Fibroblast of lung (primary cell): ENCODE results near the gene SLC25A34. TPM values are rescaled to one million over a fixed set of nuclear protein-coding genes. Genes with fewer than 3 reads are reported as not detected.

Experiments used
- DNase-seq, 2 donors: peaks; one replicate each; pipeline versions ENCODE4 v3.0.0 to v3.0.0-alpha.2; 2010; ENCODE audit warnings: low read depth in 2 of 2
- H2AFZ ChIP-seq: 2 replicates; pipeline ENCODE4 v1.5.1; 2012; ENCODE audit warnings: low read length, control low read depth, inconsistent platforms
- H3K27ac ChIP-seq: 2 replicates; pipeline ENCODE4 v1.5.1; 2011; ENCODE audit warnings: low read length, control low read depth; ENCODE audit not compliant: insufficient read depth
- H3K27me3 ChIP-seq: 2 replicates; pipeline ENCODE4 v1.5.1; 2011; ENCODE audit warnings: mild to moderate bottlenecking, low read length; ENCODE audit not compliant: control insufficient read depth, insufficient read depth
- H3K36me3 ChIP-seq: 2 replicates; pipeline ENCODE4 v1.5.1; 2011; ENCODE audit warnings: low read length; ENCODE audit not compliant: control insufficient read depth, insufficient read depth
- H3K4me1 ChIP-seq: 2 replicates; pipeline ENCODE4 v1.5.1; 2011; ENCODE audit warnings: low read length; ENCODE audit not compliant: control insufficient read depth, insufficient read depth; ENCODE audit errors: extremely low read depth
- H3K4me2 ChIP-seq: 2 replicates; pipeline ENCODE4 v1.5.1; 2011; ENCODE audit warnings: low read length, control low read depth; ENCODE audit not compliant: insufficient read depth; ENCODE audit errors: extremely low read depth
- H3K4me3 ChIP-seq, 4 experiments: fragments of 200-600 bp in 1 of 4; sonication (generic) in 1 of 4; replicated peaks in 1 of 4; 2 replicates each; pipeline ENCODE4 v1.5.1; 2011 to 2016; ENCODE audit warnings: low read length in 4 of 4, low read depth in 3 of 4, mild to moderate bottlenecking in 3 of 4, control low read depth in 2 of 4, inconsistent platforms in 1 of 4, mixed read lengths in 1 of 4; ENCODE audit not compliant: insufficient read depth in 1 of 4; ENCODE audit errors: control extremely low read depth in 1 of 4
- H3K79me2 ChIP-seq: 2 replicates; pipeline ENCODE4 v1.5.1; 2012; ENCODE audit warnings: mild to moderate bottlenecking, low read length, inconsistent platforms; ENCODE audit not compliant: control insufficient read depth, insufficient read depth
- H3K9ac ChIP-seq: 2 replicates; pipeline ENCODE4 v1.5.1; 2011; ENCODE audit warnings: mild to moderate bottlenecking, low read length, control low read depth; ENCODE audit not compliant: insufficient read depth
- H3K9me3 ChIP-seq: 2 replicates; pipeline ENCODE4 v1.5.1; 2012; ENCODE audit warnings: low read depth, low read length; ENCODE audit not compliant: control insufficient read depth, insufficient read depth
- H4K20me1 ChIP-seq: 2 replicates; pipeline ENCODE4 v1.5.1; 2011; ENCODE audit warnings: low read length; ENCODE audit not compliant: control insufficient read depth, insufficient read depth; ENCODE audit errors: extremely low read depth
- CTCF ChIP-seq, 2 donors: IDR thresholded peaks in 1 of 2; conservative IDR thresholded peaks in 1 of 2; 1 replicate in 1 of 2; 2 replicates in 1 of 2; pipeline ENCODE4 v1.5.1; 2011 to 2012; ENCODE audit warnings: low read length in 2 of 2, control low read depth in 1 of 2, inconsistent platforms in 1 of 2, low read depth in 1 of 2, mild to moderate bottlenecking in 1 of 2
- EZH2 ChIP-seq: IDR thresholded peaks from 2 replicates; pipeline ENCODE4 v1.5.1; 2012; ENCODE audit warnings: low read length, control low read depth, mild to moderate bottlenecking; ENCODE audit errors: missing control alignments
- polyA plus RNA-seq, 2 donors: library from polyadenylated mRNA; depleted of rRNA in 1 of 2; stranded (reverse) in 1 of 2; unstranded in 1 of 2; fragments of >200 nt; gene quantifications; 2 replicates each; pipeline ENCODE4 v1.2.1, GENCODE V29; 2011 to 2012; ENCODE audit warnings: missing spikeins in 1 of 2
- total RNA-seq: library from RNA; depleted of rRNA; stranded (reverse); fragments of >200 nt; gene quantifications from 2 replicates; pipeline ENCODE4 v1.2.1, GENCODE V29; 2014

SLC25A34 gene
- total and polyA plus RNA-seq, 2 donors (not counting 1 experiment from before 2014, with no cell fraction given) = 0.35 to 0.83 TPM

GRCh38 chr1:15728937-15729657 lies 7.0 kb upstream of the SLC25A34 start:
- Histone ChIP-seq H3K79me2 (no peaks in the 10 kb centered on the region), H3K36me3 (peaks cover 51% of the 10 kb centered on the region), H3K27ac (no peak overlapping the region), H3K4me1 (no peaks in the 10 kb centered on the region), H3K4me3 (no peak overlapping the region), H4K20me1 (no peaks in the 10 kb centered on the region), H2AFZ (no peak overlapping the region), H3K9ac (no peak overlapping the region), H3K27me3 (no peaks in the 10 kb centered on the region), H3K4me2 (no peak overlapping the region), H3K9me3 (no peaks in the 10 kb centered on the region)
- TF ChIP-seq CTCF (conservative IDR thresholded peaks at IDR 0.05 in 1 of 2, IDR thresholded peaks at IDR 0.05 in 1 of 2; ENCODE audit: low read depth in 1 of 2, low read length in 2 of 2) (no peak), EZH2 (no peak)
- no peak for DNase-seq

GRCh38 chr1:15730423-15730822 lies 5.6 kb upstream of the SLC25A34 start:
- Histone ChIP-seq H3K79me2 (no peaks in the 10 kb centered on the region), H3K9me3 (no peaks in the 10 kb centered on the region), H3K9ac (no peak overlapping the region), H3K36me3 (peaks cover 55% of the 10 kb centered on the region), H2AFZ (no peak overlapping the region), H3K4me2 (no peak overlapping the region), H3K4me1 (no peaks in the 10 kb centered on the region), H3K27ac (no peak overlapping the region), H3K4me3 (no peak overlapping the region), H4K20me1 (no peaks in the 10 kb centered on the region), H3K27me3 (no peaks in the 10 kb centered on the region)
- no peak for DNase-seq
- TF ChIP-seq CTCF (conservative IDR thresholded peaks at IDR 0.05 in 1 of 2, IDR thresholded peaks at IDR 0.05 in 1 of 2; ENCODE audit: low read depth in 1 of 2, low read length in 2 of 2) (no peak), EZH2 (no peak)

- H3K36me3 ChIP-seq = peaks cover 51% of the 10 kb centered on the region
- H3K9me3 ChIP-seq = no peaks in the 10 kb centered on the region
- H4K20me1 ChIP-seq = no peaks in the 10 kb centered on the region
- H3K27me3 ChIP-seq = no peaks in the 10 kb centered on the region
- H3K4me1 ChIP-seq = no peaks in the 10 kb centered on the region
- no peaks in the 10 kb centered on the region for H3K79me2 ChIP-seq
- no peak overlapping the region for H3K27ac ChIP-seq
- TF ChIP-seq EZH2 (no peak), CTCF (conservative IDR thresholded peaks at IDR 0.05 in 1 of 2, IDR thresholded peaks at IDR 0.05 in 1 of 2; ENCODE audit: low read depth in 1 of 2, low read length in 2 of 2) (no peak)
- H3K4me2 ChIP-seq = no peak overlapping the region
- no peak overlapping the region for H2AFZ ChIP-seq
- H3K9ac ChIP-seq = no peak overlapping the region
- DNase-seq = no peak
- H3K4me3 ChIP-seq = no peak overlapping the region
Observed at GRCh38 chr1:15730936-15731335, 5.1 kb upstream of the SLC25A34 start.
